NCI-H2029 (cell line): ENCODE data around the gene SDF4.

Experiments used
- DNase-seq: peaks from one replicate; lab custom pipeline; 2025; lab: John Stamatoyannopoulos, UW

Gene SDF4

DNA sequence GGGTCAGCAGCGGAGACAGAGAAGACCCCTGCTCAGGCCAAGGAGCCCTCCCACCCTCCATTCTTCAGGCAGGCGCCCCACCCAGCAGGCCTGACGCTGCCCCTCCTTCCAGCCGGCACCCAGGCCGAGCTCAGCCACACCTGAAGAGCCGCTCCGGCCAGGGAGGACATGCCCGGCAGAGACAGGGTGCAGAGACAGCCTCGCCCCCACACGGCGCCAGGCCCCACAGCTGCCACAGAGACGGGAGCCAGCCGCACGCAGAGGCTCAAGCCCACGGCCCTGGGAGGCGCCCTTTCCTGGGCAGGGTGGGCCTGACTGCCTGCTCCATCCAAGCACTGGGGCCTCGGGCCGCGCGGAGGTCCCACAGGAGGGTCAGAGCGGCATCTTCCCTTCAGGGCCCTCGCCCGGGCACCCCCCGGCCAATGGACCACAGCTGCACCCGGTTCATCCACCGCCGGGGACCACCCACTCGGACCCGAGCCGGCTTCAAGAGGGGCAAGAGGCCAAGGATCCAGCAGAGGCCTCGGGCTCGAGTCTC lies 52.9 kb downstream of the SDF4 start:
- DNase-seq = no peak

DNA sequence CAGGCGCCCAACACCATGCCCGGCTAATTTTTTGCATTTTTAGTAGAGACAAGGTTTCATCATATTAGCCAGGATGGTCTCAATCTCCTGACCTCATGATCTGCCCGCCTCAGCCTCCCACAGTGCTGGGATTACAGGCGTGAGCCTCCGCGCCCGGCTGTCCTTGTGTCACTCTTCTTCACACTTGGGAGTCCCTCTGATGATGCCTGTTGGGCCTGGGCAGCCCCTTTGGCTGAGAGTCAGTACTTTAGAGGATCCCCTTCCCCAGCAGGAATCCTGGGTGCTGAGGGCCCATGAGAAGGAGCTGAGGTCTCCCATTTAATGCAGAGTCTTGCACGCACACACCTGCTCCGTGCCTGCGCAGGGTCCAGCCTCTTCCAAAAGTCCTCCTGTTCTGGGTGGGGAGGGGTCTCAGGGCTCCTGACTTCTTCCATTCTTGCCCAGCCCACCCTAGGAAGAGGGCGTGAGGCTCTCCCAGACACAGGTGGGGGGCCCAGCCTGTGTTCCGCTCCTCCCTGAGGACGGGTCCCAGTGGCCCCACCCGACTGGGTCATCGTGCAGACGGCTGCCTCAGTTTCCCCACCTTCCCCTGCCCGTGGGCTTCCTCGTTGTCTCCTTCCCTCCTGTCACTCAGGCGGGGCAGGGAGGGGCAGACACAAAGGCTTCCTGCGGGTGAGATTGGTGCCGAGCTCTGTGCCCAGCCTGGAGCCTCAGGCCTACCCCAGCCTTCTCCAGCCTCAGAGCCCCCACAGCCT lies 54.2 kb downstream of the SDF4 start:
- no peak for DNase-seq

DNA sequence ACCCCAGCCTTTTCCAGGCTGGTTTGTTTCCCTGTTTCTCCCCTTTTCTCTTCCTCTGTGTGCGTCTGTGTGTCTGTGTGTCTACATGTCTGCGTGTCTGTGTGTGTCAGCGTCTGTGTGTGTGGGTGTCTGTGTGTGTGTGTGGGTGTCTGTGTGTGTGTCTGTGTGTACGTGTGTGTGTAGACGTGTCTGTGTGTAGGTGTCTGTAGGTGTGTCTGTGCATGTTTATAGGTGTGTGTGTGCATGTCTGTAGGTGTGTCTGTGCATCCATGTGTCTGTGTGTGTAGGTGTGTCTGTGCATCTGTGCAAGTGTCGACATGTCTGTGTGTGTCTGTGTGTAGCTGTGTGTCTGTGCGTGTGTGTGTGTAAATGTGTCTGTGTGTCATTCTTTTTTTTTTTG lies 54.9 kb downstream of the SDF4 start:
- DNase-seq = no peak

DNA sequence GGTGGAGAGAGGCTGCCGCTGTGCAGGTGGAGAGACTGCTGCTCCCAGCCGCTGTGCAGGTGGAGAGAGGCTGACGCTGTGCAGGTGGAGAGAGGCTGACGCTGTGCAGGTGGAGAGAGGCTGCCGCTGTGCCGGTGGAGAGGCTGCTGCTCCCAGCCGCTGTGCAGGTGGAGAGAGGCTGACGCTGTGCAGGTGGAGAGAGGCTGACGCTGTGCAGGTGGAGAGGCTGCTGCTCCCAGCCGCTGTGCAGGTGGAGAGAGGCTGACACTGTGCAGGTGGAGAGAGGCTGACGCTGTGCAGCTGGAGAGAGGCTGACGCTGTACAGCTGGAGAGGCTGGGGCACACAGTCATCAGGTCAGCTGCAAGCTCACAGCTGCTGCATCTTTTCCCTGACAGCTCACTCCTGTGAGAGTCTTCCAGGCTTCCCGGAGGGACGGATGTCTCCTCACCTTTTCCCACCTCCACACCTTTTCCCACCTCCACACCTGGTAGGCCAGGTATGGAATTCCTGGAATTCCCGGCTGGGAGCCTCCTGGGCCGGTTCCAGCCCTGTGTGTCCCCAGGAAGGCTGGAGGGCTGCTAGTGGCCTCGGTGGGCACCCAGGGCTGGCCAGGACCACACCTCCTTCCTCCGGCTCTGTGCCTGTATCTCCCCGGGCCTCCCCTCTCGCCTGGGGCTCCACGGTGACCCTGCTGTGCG lies 55.6 kb downstream of the SDF4 start:
- DNase-seq = peak; percentile 39

DNA sequence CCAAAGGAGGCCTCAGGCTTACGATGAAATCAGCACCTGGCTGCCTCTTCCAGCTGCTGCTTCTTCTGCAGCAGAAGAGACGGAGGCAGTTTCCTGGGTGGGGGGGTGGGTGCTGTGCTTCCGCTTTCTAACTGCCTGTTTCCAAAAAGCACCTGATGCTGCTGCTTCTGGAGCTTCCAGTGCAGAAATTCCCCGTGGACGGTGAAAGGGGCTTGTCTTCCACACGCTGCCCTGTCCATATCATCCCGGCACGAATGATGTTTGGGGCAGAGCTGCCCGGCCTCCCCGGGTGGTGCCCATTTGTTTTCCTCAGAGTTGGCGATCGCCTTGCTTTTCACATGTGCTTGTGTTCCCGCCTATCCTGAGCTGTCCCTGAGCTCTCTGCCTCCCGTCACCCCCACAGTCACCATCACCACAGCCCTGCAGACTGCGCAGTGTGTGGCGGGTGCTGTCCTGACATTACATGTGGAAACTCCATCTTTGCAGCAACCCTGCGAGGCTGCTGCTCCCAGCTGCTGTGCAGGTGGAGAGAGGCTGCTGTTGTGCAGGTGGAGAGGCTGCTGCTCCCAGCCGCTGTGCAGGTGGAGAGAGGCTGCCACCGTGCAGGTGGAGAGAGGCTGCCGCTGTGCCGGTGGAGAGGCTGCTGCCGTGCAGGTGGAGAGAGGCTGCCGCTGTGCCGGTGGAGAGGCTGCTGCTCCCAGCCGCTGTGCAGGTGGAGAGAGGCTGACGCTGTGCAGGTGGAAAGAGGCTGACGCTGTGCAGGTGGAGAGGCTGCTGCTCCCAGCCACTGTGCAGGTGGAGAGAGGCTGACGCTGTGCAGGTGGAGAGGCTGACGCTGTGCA lies 56.4 kb downstream of the SDF4 start:
- peak; percentile 73 for DNase-seq

DNA sequence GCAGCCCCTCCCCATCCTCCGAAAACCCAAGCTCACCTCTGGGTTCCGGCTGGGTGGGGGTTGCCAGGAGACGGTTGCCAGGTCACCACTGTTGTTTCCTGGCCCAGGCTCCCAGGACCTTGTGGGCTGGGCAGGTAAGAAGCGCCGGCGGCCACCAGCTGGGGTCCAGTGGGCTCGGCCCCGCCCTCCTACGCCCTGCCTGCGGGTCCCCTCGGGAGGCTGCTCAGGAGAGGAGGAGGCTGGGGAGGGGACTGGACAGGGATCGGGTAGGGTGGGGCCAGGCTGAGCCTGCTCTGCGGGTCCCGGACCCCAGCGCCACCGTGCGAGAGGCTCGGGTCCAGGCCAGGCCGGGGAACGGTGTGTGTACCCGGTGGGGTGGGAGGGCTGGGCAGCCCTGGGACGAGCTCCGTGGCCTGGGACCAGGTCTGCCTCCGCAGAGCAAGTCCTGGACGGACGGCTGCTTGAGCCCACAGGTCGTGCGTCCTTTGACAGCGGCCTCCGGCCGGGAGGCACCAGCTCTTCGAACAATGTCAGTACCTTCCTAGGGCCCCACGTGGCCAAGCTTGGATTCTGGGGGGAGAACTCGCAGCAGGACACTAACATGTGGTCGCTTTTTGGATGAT lies 57.9 kb downstream of the SDF4 start, which contains the start of gene TTLL10:
TTLL10 (plus strand) TSS at position 88 of the 623 bp plus-strand sequence. CDS start 5,336 bp downstream, outside the sequence.
- no peak for DNase-seq

DNA sequence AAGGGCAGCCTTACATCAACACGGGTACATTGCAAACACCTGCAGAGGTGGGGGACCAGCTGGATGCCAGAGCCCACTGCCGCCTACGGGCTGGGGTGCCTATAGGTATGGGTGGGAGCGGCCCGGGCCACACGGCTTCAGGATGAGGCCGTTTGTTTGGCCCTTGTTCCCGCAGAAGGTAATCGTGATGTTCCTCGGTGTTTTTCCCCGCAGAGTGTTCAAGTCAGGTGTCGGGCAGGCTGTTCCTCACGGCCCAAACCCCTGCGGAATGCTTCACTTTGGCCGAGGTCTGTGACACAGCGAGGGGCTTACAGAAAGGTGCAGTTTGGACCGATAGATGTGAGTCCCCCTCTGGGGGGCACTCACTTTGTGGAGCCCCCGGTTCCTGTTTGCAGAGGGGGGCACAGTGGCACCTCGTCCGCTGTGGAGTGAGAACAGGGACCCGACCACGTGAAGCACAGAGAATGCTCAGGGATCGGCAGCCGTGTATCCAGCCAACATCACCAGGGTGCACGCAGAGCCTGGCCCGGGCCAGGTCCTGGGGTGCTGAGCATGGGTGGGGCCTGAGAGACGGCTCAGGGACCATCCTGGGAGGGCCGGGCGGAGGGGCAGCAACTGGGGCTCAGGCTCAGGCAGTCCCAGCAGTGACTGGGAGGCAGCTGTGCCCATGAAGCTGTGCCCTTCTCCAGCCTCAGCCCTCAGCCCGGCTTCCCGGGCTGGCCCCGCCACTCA lies 58.6 kb downstream of the SDF4 start:
- no peak for DNase-seq

DNA sequence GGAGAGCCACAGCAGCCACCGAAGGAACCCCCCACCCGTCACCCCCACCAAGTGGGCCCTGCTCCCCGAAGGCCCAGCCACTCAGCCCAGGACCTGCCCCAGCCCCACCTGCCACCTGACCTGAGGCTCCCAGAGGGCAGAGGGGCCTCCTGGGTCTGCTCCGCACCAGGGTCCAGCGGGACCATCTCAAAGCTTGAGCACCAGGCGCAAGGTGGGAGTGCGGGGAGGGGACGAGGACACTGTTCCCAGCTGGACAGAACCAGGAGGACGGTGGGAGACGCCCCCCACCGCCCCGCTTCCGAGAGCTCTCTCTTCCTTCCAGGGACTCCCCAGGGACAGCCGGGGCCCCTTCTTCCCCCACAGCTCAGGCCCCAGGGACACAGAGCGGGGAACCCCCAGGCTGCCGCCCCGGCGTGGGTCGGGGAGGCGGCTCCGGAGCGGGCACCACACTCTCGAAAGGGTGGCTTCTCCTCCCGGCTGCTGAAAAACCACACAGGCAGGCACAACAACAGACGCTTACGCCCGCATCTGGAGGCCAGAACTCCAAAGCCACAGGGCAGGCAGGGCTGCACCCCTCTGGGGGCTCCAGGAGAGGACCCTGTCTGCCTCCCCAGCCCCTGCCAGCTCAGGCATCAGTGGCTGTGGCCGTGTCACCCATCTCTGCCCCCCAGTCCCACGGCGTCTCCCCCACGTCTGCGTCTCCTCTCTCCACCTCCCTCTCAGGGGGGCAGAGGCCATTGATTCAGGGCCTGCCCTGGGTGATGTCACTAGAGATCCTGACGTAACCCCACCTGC lies 60.1 kb downstream of the SDF4 start:
- no peak for DNase-seq

DNA sequence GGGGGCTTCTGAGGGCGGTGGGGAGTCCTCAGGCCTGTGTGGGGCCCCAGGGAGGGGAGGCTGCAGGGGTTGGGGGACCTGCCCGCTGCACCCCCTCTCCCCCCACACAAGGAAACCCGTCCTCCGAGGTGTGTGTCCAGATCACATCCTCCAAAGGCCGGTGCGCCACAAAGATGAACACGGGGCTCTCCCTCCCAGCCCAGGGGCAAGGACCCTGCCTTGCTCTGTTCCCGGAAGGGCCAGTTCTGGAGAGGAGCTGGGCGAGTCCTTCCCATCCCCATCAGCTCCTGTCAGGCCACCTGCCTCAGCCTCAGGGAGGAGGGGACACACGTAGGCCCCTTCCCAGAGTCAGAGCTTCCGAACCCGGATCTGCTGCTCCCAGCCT lies 60.6 kb downstream of the SDF4 start:
- DNase-seq = no peak

DNA sequence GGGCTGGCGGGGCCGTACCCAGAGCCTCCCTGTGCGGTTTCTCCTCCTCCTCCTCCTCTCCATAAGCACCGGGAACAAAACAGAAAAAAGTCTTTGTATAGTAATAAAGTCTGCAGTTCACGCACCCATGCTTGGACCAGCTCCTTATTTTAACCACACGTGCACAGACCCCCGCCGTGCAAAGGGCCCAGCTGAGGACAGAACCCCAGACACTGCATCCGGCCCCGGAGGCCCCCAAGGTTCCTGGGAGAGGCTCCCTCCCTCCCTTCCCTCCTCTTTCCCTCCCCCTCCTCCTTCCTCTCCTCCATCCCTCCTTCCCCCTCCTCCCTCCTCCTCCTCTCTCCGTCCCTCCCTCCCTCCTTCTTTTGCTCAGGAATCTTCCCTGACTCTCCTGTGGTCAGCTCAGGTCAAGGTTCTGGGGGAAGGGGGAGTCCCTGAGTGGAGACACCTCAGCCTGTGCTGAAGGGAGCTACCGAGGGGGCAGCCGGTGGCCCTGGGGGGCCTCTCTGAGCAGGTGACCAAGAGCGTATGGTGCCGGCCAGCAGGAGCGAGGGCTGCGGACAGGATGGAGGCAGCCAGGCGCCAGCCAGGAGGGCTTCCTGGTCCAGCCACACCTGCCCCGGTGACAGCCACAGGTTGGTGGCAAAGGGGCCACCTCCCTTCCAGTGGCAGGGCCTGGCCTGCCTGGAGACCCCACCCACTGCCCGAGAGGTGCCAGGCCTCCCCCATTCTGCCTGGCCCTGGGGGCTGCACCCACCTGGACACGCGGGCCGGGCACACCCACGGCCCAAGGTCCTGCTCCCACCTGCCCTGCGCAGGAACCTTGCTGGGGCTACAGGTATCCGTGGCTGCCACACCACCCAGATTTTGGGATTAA lies 61.3 kb downstream of the SDF4 start:
- DNase-seq = no peak

DNA sequence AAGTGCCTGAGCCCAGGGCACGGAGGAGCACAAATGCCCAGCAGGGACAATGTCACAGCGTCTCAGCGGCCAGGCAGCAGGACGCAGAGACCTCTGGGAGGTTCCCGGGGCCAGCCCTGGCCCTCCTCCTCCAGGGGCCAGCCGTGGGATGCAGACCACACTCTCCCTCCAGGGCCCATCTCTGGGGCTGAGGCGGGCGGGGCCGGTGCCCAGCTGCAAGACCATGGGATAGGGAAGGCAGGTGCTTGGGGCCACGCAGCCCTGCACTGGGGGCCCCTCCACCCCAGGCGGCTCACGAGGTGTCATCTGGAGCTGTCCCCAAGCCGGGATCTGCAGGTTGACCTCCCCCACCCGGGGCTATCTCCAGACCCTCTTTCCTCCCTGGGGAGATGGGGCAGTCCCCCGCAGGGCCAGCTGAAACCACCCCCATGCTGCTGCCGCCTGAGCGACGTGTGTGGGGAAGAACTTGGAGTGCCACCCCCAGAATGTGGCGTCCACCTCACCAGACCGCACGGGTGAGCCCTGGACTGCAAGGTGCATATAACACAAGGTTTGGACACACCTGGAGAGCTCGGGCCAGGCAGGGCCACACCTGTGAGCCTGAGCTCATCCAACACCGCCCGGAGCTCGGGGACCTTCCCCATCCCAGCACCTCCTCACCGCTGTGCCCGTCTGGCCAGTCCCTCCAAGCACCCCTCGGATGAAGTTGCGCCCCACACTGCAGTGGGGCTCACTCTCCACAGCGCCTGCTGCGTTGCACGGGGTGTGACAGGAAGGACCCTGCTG lies 62.2 kb downstream of the SDF4 start:
- no peak for DNase-seq

DNA sequence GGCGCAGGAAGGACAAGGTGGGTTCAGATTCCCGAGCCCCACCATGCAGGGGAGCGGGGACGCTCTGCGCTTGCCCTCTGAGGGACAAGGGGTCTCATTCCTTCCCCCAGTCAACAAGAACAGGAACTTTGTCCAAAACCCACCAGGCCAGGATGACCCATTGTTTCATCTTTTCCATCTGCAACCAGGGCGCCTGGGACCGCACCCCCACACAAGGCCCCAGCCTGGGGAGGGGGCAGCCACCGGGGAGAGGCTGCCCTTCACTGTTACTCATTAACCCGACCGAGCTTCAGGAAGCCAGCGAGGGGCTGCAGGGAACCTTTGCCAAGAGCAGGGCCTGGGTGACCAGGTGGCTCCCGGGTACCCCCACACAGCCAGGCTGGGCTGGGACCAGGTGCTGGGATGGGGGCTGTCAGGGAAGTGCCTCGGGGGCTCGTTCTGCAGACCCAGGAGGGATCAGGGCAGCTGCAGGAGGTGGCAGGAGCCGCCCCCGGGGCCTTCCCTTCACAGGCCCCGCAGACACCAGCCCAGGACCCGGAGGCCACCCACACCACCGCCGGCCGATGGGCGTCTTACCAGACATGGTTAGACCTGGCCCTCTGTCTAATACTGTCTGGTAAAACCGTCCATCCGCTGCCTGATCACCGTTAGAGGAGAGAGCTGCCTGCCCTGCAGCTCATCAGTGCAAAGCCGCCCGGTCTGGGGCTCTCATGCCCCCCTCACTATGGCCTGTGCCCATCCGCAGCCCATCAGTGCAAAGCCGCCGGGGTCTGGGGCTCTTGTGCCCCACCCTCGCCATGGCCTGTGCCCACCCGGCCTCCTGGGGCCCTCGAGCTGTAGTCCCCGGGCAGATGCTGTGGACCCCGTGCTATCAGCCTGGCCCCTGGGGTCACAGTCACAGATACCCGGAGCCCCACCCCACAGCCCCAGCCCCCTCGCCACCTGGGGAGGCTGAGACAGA lies 63.1 kb downstream of the SDF4 start:
- DNase-seq = no peak

DNA sequence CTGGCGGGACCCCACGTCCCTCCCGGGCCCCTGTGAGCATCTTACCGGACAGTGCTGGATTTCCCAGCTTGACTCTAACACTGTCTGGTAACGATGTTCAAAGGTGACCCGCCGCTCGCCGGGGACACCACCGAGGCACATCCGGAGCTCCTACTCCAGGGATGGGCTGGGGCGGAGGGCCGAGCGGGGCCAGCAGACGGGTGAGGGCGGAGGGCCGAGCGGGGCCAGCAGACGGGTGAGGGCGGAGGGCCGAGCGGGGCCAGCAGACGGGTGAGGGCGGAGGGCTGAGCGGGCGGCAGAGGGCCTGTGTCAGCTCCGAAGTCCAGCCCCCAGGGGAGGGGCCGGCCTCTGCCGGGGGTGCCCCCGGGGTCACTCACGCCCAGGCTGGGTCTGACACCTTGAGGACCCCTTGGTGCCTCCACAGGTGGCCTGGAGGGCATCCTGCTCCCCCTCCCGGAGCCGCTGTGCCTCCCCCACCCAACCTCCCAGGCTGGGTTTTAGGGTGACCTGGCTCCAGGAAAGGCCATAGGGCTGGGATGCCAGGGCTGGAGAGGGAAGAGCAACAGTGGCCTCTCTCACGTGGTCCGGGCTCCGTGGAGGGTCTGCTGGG lies 63.9 kb downstream of the SDF4 start:
- no peak for DNase-seq

DNA sequence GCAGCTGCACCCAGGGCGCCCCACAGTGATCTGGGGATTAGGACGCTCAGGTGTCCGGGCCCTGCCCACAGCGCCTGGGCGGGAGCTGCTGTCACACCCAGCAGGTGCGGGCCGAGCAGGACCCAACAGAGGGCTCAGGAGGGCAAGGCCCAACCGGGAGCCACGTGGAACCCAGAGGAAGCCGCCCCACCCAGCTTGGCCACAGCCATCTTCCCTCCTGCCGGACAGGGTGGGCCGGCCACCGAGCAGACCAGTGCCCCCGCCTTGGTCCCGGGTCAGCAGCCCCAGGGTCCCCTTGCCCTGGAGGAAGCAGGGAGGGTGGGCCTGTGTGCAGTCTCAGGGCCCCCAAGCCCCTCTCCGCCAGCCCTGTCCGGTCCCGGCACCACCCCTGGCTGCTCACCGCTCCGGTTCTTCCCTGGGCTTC lies 64.4 kb downstream of the SDF4 start:
- no peak for DNase-seq
